HT-29 (cell line): ENCODE measurements around the gene DRC3. TPM values are rescaled to one million over a fixed set of nuclear protein-coding genes. Genes with fewer than 3 reads are reported as not detected.

ENCODE experiments used
- DNase-seq: peaks from one replicate; pipeline ENCODE4 v3.0.0-alpha.2; 2015; ENCODE audit warnings: low spot score
- total RNA-seq: library from RNA; depleted of rRNA; stranded (reverse); fragments of >200 nt; shearing (Covaris generic); gene quantifications from 2 replicates; pipeline ENCODE4 v1.2.3, GENCODE V29; 2014

DRC3 gene
- total RNA-seq, 1 experiment from 2014 or later = 0.03 TPM

DNA sequence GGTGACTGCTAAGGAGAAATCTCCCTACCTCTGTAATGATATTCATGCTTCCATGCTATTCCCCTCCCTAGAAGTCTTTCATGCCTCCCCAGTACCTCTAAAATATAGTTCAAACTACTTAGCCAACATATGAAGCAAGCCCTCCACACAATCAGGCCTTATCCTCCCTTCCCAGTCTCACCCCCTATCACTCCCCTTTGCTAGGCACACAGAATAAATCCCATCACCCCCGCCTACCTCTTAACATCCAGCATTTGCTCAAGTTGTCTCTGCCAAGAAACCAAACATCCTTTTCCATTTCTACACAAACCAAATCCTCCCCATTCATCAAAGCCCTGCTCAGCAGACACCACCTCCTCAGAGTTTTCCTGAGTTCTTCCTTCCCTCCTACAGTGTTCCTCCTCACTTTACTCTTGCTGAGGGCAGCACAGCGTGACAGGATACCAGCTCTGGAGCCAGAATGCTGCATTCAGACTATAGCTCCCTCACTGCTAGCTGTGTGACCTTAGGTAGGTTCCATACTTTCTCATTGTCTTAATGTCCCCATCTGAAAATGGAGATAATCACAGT is 7.4 kb upstream of the DRC3 start:
- DNase-seq = no peak

DNA sequence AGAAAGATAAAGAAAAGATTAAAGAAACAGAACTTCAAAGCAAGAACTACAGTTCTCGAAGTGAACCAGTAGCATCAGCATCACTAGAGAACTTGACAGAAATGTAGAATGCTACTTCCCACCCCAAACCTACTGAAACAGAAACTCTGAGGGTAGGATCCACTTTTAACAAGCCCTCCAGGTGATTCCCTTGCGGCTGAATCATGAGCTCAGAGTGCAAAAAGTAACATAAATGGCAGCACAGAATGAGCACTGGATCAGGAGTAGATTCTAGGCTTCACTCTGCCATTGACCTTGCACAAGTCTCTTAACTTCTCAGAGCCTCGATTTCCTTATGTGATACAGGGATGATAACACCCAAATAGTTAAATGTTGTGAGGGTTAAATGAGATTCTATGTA is 6.3 kb upstream of the DRC3 start:
- DNase-seq = no peak

DNA sequence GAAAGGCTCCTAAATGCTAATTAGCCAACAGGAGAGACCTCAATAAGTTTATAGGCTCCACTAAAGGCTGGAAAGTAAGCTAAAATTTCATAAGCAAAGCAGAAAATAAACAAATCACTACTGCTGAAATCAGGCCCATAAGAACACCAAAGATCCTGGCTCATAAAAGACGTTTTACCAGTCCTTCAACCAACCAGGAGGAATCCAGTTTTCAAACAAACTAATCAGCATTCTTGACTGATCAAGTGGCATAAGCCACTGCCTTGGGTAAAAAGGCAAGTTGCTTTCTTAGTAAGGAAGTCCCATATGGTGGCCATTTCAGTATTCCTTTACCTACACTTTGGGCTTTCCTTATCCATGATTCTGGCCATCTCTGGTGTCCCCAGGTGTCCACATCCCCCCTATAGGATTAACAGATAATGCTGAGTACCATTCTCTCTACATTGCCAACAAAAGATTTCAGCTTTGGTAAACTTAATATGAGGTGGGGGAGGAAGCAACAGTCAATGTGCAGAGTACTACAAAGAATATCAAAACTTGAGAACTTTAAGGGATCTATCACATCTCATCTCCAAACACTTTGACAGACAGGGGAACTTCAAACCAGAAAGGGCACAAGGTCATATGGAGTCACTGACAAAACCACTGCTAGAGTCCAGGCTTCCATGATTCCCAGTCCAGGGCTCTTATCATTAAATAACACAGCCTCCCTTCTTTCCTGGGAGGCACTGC is 1.8 kb upstream of the DRC3 start:
- no peak for DNase-seq

DNA sequence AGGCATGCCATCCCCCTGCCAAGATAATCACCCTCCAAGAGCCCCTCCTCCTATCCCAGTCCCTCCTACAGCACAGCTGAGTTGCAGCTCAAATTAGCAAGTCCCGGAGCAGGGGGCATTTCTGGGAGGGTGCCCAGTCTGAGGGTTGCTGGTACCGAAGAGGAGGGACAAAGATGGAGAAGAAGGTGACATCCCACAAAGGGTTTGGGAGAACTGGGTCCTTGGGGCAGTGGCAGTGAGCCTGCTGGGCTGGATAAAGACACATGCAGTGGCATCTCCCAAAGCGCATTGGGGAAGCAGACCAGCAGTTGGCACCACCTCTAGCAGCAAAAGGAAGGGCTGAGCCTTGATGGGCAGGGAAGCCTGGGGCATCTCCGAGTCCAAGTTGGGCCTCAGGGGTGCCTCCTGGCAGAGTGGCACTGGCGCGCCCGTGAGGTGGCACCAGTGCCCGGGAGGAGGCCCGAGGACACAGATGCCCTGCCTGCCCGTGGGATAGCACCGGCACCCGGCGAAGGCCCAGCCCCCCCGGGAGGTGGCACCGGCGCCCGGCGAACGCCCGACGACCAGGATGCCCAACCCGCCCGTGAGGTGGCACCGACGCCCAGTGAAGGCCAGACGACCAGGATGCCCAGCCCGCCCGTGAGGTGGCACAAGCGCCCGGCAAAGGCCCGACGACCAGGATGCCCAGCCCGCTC is 1.1 kb upstream of the DRC3 start:
- DNase-seq = peak; percentile 36

DNA sequence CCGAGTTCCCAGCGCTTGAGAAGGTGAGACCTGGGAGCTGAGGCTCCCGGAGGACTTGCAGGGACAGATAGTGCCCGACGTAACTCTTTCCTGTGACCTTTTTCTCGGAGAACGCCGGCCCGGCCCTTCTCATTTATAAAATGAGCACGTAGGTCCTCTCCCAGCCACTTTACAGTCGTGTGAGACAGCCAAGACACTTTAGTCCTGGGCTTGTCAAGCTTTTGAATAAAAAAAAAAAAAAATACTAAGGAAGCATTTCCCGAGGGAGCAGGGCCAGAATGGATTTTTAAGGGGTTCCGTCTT is 241 bp downstream of the DRC3 start:
- DNase-seq = no peak

- DNase-seq = no peak
Observed at GRCh38 chr17:17975436-17975835, 2.8 kb downstream of the DRC3 start.

- no peak for DNase-seq
Observed at GRCh38 chr17:17976931-17977570, 4.4 kb downstream of the DRC3 start.

DNA sequence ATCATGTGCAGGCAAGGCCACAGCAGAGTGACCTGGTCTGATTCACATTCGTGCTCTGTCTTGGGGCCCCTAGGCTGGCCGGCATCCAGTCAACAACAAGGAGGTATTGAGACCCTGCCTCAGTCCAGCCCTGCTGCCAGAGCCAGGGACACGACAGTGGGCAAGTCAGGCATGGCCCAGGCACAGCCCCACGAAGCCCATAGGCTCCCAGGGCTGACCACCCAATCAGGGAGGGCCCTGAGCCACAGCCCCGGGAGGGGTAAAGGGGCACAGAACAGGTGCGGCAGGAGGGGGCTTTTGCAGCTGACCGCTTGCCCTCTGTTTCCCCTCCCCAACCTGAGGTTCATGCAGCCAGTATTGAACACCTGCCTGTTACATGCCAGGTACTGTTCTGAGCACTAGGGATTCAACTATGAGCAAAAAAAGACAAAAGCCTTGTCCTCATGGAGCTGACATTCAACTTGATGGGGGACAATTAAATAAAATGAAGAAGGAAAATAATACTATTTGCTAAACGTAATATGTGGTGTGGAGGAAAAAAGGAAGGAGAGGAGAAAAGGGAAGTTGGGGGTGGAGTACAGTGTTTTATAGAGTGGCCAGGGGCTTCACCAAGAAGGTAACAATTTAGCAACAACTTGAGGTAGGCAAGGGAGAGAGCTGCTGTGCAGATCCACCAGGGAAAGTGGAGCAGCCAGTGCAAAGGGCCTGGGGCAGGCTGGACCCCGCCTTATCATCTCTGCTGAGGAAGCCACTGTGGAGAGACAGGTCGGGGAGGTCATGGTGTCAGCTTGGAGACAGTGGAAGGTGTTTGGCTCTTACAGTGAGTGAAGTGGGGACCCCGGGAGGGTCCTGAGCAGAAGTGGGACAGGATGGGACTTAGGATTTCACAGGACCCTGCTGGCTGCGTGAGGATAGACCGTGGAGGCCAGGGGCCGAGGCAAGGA is 6.1 kb downstream of the DRC3 start:
- DNase-seq = no peak

DNA sequence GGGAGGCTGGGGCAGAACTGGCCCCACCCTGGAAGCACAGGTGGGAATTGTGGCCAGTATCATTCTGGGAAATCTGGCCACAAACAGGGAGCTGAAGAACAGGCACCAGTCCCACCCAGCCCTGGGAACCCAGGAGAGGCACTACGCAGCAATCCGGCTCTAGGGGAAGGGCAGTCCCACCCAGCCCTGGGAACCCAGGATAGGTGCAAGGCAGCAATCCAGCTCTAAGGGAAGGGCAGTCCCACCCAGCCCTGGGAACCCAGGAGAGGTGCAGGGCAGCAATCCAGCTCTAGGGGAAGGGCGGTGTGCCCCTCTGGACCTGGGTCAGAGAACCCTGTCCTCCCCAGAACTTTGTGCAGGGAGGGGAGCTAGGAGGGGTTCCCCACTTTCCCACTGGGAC is 7.1 kb downstream of the DRC3 start:
- DNase-seq = no peak

DNA sequence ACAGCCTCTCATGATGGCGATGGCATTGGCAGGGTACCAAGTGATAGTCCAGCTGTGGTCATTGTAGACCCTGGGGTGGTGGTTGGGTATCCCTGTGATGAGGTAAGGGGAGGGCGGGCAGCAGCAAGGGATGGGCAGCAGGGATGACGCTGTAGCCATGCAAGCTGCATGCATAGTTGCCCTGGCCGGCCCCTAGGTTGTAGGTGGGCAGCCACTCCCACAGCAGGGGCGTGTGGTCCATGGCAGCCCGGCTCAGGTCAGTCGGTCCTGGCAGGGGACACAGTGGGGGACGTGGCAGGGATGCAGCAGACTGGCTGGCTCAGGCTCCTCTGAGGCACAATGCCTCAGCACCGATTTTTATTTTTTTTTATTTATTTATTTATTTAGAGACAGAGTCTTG is 8.7 kb downstream of the DRC3 start:
- no peak for DNase-seq

- no peak for DNase-seq
Observed at GRCh38 chr17:17982801-17983200, 10.1 kb downstream of the DRC3 start.

DNA sequence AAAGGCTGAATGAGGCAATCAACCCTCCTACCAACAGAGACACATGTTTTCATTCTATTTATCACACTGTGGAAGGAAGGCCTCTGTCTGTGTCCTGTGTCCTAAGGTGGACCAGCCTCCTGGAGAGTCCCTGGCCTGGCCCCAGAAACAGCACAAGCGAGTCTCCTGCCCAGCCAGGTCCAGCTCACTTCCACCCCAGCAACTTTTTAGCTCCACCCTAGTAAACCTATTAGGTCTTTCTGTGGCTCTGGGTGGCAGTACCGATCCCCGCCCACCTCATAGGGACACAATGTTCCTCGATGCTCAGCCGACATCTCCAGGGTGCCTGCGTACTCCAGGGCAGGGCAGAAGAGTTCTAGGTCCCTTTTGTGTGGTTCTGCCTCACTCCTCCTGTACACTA is 10.7 kb downstream of the DRC3 start:
- DNase-seq = no peak

GRCh38 chr17:17983776-17984175 is 11.1 kb downstream of the DRC3 start:
- DNase-seq = no peak

DNA sequence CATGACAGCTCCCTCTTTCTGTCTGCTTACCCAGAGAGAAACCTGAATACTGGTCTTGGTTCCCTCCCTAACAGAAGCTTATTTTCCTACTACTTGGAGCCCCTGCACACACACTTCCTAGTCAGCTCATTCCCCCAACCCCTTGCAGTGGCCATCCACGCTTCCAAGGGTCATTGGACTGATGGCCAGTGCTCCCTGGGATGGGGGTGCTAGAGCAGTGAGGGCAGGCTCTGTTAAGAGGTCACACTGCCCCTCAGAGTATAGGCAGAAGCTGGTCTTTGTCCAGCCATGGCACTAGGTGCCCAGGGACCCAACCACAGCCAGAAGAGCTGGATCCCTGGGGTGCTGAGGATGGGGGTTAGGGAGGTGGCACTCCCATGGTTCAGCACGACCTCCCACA is 12.5 kb downstream of the DRC3 start:
- DNase-seq = no peak

DNA sequence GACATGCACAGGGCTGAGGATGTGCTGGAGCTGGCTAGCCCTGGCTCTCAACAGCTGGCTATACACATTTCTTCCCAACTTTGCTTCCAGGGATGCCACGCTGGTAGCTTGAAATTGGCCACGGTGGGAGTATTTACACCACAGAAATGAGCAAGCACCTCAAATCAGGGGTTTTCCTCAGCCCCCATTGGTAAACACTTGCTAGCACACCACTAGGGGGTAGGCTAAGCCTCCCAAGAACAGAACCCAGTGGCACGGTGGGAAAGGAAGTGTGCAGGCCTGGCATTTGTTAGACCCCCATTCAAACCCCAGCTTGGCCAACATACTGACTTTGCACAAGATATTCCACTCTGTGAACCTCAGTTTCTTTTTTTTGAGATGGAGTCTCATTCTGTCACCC is 12.9 kb downstream of the DRC3 start:
- no peak for DNase-seq

DNA sequence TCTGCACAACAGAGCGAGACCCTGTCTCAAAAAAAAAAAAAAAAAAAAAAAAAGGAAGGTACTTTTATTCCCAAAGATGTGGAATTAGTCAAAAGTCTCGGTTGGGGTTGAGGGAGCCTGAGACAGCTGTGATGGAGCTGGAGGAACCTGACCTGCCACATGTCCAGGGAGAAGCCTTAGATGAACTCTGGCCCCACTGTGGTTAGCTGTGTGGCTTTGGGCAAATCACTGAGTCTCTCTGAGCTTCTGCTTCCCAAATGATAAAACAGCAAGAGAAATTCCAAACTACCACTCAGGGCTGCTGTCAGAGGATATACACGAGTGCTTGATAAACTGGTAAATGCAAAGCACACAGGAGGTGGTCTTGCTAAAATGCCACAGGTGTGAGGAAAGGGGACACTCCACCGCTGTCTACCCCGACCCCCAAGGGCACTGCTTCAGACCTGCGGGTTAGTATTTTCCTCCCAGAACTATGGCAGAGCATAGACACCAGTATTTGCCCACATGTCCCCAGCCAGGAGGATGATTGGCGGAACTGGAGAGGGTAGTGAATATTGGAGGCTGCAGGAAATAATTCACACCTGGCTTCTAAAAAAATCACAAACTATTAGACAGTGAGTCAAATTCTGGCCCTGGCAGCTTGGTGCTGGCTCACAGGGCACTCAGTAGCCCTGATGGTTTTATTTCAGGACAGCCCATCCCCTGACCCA is 14.7 kb downstream of the DRC3 start:
- no peak for DNase-seq

GRCh38 chr17:17987901-17988300 is 15.2 kb downstream of the DRC3 start:
- DNase-seq = no peak

DNA sequence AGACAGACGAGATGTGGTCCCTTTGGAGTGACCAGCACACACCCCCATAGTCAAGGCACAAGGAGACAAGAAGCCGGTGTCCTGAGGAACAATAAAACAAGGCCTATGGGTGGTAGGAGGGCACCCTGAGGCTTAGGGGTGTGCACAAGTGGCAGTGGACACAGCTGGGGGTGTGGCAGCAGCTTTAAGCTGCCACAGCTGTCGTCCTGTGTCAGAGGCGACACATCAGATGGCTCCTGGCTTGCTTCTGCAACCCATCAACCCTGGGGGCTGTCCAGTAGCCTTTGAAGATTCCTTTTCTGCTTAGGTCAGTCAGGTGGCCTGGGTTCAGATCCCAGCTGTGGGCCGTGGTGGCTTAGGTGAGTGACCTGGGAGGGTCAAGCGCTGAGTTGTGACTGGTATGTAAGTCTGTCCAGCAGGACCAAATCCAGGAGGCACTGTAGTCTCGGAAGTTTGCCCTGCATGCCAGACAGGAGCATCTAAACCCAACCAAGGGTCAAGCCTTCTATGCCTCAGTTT is 15.8 kb downstream of the DRC3 start:
- DNase-seq = no peak

- DNase-seq = no peak
Observed at GRCh38 chr17:17989081-17989480, 16.4 kb downstream of the DRC3 start.

DNA sequence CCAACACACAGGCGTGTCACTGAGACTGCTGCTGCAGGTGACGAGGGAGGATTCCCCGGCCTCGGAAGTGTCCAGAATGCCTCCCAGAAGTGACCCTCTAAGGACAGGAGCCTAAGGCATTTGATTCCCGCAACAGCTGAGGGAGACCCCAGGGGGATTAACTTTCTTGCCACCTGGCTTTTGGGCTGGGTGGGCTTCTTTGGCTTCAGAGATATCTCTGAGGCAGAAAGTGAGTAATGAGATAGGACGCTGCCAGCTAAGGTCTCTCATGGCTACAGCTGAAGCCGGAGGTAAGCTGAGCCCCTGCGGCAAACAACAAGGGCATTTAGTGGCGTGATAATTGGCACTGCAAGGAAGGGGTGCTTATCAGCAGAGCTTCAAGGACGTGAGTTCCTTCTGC is 17.0 kb downstream of the DRC3 start:
- DNase-seq = no peak

DNA sequence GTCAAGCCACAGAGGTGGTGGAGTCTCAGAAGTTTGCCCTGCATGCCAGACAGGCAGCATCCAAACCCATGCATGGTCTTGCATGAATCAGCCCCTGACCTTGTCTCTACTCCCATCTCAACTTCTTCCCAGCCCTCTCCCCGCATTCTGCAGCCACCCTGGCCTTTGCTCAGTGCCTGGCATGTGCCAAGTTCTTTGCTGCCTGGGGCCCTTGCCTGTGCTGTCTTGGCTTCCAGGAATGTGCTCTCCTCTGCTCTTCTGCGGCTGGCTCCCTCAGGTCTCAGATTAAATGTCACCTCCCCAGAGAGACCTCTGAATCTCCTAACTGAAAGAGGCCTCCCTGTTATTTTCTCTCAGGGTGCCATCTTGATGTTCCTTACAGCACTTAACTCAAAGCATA is 17.6 kb downstream of the DRC3 start:
- no peak for DNase-seq
